Mesodermal cell (in vitro differentiated cells): ENCODE results near the gene PRDM16.

Experiments used
- H3K27ac ChIP-seq: 2 replicates; pipeline ENCODE4 v1.7.0; 2013; ENCODE audit warnings: mild to moderate bottlenecking, low read depth, low read length, moderate library complexity; ENCODE audit not compliant: severe bottlenecking
- H3K36me3 ChIP-seq: 2 replicates; pipeline ENCODE4 v1.7.1; 2013; ENCODE audit warnings: mild to moderate bottlenecking, low read length, moderate library complexity; ENCODE audit not compliant: control insufficient read depth, insufficient read depth
- H3K4me1 ChIP-seq: one replicate; pipeline ENCODE4 v1.7.1; 2013; ENCODE audit warnings: mild to moderate bottlenecking, low read length; ENCODE audit not compliant: insufficient read depth, control insufficient read depth, poor library complexity, severe bottlenecking
- H3K4me3 ChIP-seq: 2 replicates; pipeline ENCODE4 v1.7.0; 2013; ENCODE audit warnings: low read length, control low read depth, mild to moderate bottlenecking; ENCODE audit not compliant: insufficient read depth, poor library complexity, severe bottlenecking; ENCODE audit errors: extremely low read depth
- H3K9me3 ChIP-seq: 2 replicates; pipeline ENCODE4 v1.7.1; 2013; ENCODE audit warnings: mild to moderate bottlenecking, low read length, moderate library complexity; ENCODE audit not compliant: control insufficient read depth
- WGBS, 2 experiments: methylation state at CpG; one replicate each; pipeline ENCODE4 v1.1.5; 2013; ENCODE audit warnings: missing lambda C conversion rate in 2 of 2; ENCODE audit not compliant: insufficient coverage in 2 of 2; 5-methylcytosine and 5-hydroxymethylcytosine counted together

PRDM16 gene

GRCh38 chr1:3138623-3139151 lies 69.7 kb downstream of the PRDM16 start:
- H3K4me3 ChIP-seq, result no peak overlapping the region

GRCh38 chr1:3139451-3139852 lies 70.4 kb downstream of the PRDM16 start:
- H3K36me3 ChIP-seq, result no peaks in the 10 kb centered on the region
- H3K4me1 ChIP-seq, result no peaks in the 10 kb centered on the region
- no peak overlapping the region for H3K27ac ChIP-seq
- WGBS, 2 experiments, result 84% methylated on average over 12 to 13 of the region's 16 CpGs
- no peak overlapping the region for H3K4me3 ChIP-seq
- H3K9me3 ChIP-seq, result no peaks in the 10 kb centered on the region

More at GRCh38 chr1:3138623-3139151, 69.7 kb downstream of the PRDM16 start:
- Histone ChIP-seq H3K36me3 (no peaks in the 10 kb centered on the region), H3K4me1 (peaks cover under 1% of the 10 kb centered on the region), H3K9me3 (no peaks in the 10 kb centered on the region), H3K27ac (no peak overlapping the region)
- 90 to 91% methylated on average over 15 to 17 of the region's 18 CpGs for WGBS, 2 experiments

GRCh38 chr1:3139871-3140361 lies 70.9 kb downstream of the PRDM16 start:
- Histone ChIP-seq H3K9me3 (no peaks in the 10 kb centered on the region), H3K27ac (no peak overlapping the region), H3K36me3 (no peaks in the 10 kb centered on the region), H3K4me3 (no peak overlapping the region), H3K4me1 (no peaks in the 10 kb centered on the region)
- WGBS, 2 experiments, result 86 to 90% methylated on average over 20 to 26 of the region's 26 CpGs

- H3K36me3 ChIP-seq, result no peaks in the 10 kb centered on the region
- 87 to 92% methylated on average over 11 to 19 of the region's 19 CpGs for WGBS, 2 experiments
- H3K27ac ChIP-seq, result no peak overlapping the region
- H3K9me3 ChIP-seq, result no peaks in the 10 kb centered on the region
- no peaks in the 10 kb centered on the region for H3K4me1 ChIP-seq
- H3K4me3 ChIP-seq, result no peak overlapping the region
Observed at GRCh38 chr1:3140437-3140836, 71.4 kb downstream of the PRDM16 start.

GRCh38 chr1:3141129-3141528 lies 72.1 kb downstream of the PRDM16 start:
- H3K4me1 ChIP-seq, result no peaks in the 10 kb centered on the region
- H3K9me3 ChIP-seq, result no peaks in the 10 kb centered on the region
- WGBS, 2 experiments, result 93 to 95% methylated on average over 6 to 7 of the region's 13 CpGs
- H3K36me3 ChIP-seq, result no peaks in the 10 kb centered on the region
- no peak overlapping the region for H3K4me3 ChIP-seq
- H3K27ac ChIP-seq, result no peak overlapping the region

GRCh38 chr1:3141836-3142235 lies 72.8 kb downstream of the PRDM16 start:
- H3K27ac ChIP-seq, result no peak overlapping the region
- no peak overlapping the region for H3K4me3 ChIP-seq
- no peaks in the 10 kb centered on the region for H3K9me3 ChIP-seq
- H3K4me1 ChIP-seq, result no peaks in the 10 kb centered on the region
- 93 to 97% methylated on average over 20 to 21 of the region's 21 CpGs for WGBS, 2 experiments
- no peaks in the 10 kb centered on the region for H3K36me3 ChIP-seq

- WGBS, 2 experiments, result 92 to 93% methylated on average over 16 to 17 of the region's 17 CpGs
- H3K36me3 ChIP-seq, result no peaks in the 10 kb centered on the region
- no peak overlapping the region for H3K27ac ChIP-seq
- H3K9me3 ChIP-seq, result no peaks in the 10 kb centered on the region
- no peak overlapping the region for H3K4me3 ChIP-seq
- H3K4me1 ChIP-seq, result no peaks in the 10 kb centered on the region
Observed at GRCh38 chr1:3142236-3142635, 73.2 kb downstream of the PRDM16 start.

- Histone ChIP-seq H3K4me3 (no peak overlapping the region), H3K4me1 (no peaks in the 10 kb centered on the region), H3K36me3 (no peaks in the 10 kb centered on the region), H3K9me3 (no peaks in the 10 kb centered on the region), H3K27ac (no peak overlapping the region)
- WGBS, 2 experiments, result 93 to 94% methylated on average over 10 to 11 of the region's 12 CpGs
Observed at GRCh38 chr1:3142751-3143150, 73.7 kb downstream of the PRDM16 start.

GRCh38 chr1:3145532-3146325 lies 76.7 kb downstream of the PRDM16 start:
- Histone ChIP-seq H3K27ac (no peak overlapping the region), H3K4me1 (no peaks in the 10 kb centered on the region), H3K9me3 (no peaks in the 10 kb centered on the region), H3K4me3 (no peak overlapping the region), H3K36me3 (no peaks in the 10 kb centered on the region)
- WGBS, 2 experiments, result 73 to 86% methylated on average over 27 to 32 of the region's 39 CpGs

- Histone ChIP-seq H3K4me1 (no peaks in the 10 kb centered on the region), H3K36me3 (no peaks in the 10 kb centered on the region), H3K9me3 (no peaks in the 10 kb centered on the region), H3K27ac (no peak overlapping the region), H3K4me3 (no peak overlapping the region)
- 87 to 94% methylated on average over 11 to 12 of the region's 14 CpGs for WGBS, 2 experiments
Observed at GRCh38 chr1:3146458-3146857, 77.5 kb downstream of the PRDM16 start.

- 91 to 94% methylated on average over 14 to 16 of the region's 19 CpGs for WGBS, 2 experiments
- Histone ChIP-seq H3K4me3 (no peak overlapping the region), H3K36me3 (no peaks in the 10 kb centered on the region), H3K27ac (no peak overlapping the region), H3K4me1 (no peaks in the 10 kb centered on the region), H3K9me3 (no peaks in the 10 kb centered on the region)
Observed at GRCh38 chr1:3146907-3147306, 77.9 kb downstream of the PRDM16 start.
